HG03159 (cell line): ENCODE data around the gene SEMA5A.

Experiments used
- ATAC-seq: cut with Tn5 transposase; IDR thresholded peaks from one replicate; pipeline ENCODE4 v1.9.1; 2021; ENCODE audit warnings: mild to moderate bottlenecking, moderate library complexity; ENCODE audit not compliant: unreplicated experiment

Gene SEMA5A

DNA sequence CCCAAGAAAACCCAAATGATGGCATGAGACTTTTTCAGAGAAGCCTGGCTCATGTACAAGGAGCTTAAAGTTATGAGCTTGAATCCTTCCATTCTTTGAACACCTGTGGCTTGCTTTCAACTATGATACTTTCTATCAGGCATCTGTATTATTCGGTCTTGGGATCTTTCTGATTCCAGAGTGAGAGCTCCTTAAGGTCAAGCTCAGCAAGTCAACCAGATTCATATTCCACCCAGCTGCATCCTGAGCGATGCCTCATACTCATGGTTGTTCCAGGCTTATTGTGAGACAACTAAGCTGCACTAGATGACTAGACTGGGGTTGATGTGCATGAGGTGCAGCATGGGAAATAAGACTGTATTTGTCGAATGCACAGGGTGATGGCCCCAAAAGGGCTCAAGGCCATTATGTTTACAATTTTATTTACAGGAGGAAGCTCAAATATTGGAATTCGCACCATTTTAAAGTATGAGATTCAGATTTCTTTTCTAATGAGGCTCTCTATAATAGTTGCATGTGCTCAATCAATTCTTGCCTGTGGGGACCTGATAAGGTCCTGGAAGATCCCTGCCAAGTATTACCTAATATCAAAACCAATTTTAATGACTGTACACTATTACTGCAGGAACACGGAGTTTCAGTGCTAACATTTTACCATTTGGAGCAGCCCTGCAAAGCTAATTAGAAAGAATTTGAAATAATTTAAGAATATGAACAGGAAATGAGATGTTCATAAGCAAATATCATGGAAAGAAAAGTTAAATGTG is 453.8 kb downstream of the SEMA5A start:
- no peak for ATAC-seq

DNA sequence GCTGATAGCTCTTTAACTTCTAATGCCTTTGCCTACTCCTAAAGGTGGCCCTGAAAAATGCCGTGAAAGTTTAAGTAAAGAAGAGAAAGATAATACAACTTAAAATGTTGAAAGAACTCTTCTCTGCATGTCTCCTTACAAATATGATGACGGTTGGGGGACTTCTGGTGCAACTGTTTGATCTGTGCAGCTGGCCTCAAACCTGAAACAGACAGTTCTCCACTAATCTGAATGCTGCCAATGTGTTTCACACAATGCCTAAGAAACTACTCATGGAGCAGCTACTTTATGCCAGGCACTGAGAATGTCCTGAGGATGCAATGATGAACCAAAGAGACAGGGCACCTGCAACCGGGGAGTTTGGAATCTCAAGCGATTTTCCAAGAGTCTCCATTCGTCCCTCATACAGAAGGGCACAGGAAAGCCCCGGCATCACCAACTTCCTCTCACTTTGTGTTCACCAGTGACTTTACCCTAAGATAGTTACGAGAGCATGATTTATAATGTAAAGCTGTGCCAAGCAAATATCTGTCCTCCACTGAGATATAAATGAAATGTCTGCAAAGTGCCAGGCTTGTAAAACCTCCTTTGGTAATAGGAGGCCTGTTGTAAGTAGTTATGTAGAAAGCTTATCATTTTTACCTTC is 455.4 kb downstream of the SEMA5A start:
- no peak for ATAC-seq

DNA sequence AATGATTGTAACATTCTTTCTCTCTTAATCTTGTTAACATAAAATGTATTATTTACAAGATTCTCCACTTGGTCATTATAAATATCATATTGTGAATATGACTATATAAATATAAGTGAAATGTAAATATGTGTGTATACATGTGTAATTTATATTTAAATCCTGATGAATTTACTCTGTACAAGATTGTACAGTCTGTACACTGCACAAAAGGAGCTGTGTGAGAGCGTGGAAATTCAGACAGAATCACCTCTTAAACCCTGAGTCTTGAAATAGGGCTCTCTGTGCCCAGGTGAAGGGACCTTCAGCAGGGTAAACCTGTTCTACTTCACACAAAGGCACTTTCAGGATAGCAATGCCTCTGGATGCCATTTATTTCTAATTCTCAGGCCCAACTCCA is 456.0 kb downstream of the SEMA5A start:
- ATAC-seq, result no peak

DNA sequence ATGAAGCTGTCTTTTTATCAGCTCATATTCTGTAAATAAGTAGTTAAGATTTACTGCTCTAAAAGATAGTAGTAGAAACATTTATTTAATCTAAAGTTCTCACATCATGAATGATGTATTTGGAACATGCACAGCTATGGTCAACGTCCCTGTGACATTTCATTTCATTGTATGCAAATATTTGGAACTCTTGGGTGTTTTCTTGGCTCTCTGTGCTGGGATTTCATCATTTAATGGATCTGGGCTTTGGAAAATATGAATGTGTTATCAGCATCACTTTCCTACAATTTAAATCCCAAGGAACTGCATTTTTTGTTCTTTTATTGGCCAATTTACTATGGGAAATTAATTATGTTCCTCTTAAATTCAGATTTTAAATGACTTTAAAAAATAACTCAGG is 462.9 kb downstream of the SEMA5A start:
- ATAC-seq, result no peak

DNA sequence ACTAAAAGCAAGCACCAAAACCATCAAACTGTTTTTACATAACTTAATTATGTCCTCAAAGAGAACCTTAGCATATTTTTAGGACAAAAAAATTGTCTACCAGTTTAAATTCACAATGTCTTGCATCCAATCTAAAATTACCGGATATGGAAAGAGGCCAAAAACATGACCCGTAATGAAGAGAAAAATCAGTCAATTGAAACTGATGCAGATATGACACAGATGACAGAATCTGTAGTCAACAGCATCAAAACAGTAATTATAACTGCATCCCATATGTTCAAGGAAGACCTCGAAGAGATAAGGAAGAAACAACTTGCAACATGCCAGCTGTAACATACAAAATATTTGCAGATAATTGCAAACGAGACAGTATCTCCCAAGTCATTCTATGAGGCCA is 473.2 kb downstream of the SEMA5A start:
- ATAC-seq, result no peak

DNA sequence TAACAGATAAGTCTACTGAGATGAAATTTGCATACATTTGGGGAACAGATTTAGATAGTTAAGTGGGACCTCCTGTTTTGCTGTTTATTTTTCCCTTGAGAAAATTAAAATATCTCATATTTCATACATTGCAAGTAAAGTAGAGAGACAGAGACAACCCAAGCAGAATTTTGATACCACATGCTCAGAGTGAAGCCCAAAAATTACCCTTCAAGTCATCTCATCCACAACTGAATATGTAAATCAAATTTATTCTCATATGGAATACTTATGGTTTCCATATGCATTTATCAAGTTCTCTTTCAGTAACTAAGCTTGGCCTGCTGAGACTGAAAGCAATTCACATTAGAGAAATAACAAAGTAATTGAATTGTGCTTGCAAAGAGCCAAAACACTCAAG is 474.4 kb downstream of the SEMA5A start:
- no peak for ATAC-seq

DNA sequence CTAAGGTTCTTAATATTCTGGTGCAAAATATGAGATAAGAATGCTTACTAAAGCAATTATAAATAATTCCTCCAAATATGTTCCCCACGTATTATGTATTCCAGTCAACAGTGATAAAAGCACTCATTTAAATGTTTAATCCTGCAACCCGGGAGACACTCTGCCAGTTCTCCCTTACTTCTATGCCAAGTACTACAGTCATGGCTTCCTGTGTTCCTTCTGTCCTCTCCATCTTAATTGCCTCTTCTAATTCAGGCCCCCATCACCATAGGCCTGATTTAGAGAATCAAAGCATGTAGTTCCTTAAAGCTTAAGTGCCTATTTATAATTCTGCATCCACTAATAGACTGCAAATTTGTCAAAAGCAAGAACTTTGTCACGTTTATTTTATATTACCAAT is 474.8 kb downstream of the SEMA5A start:
- no peak for ATAC-seq

DNA sequence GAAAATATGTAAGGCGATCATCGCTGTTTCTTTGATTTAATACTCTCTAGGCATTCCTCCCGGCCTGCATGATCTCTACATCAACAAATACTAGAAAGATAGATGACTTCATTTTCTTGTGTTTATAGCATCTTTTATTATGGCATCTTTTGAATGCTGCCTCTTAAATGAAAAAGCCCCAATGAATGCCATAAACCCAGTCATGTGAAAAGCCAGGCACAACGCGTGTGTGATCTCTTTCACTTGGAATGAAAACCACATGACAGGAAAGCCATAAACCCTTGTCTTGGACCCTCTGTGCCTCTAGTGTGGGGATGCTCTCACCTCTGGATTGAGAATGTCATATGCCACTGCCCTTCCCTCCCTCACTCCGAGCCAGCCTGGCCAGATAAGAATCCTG is 476.2 kb downstream of the SEMA5A start:
- ATAC-seq, result no peak

DNA sequence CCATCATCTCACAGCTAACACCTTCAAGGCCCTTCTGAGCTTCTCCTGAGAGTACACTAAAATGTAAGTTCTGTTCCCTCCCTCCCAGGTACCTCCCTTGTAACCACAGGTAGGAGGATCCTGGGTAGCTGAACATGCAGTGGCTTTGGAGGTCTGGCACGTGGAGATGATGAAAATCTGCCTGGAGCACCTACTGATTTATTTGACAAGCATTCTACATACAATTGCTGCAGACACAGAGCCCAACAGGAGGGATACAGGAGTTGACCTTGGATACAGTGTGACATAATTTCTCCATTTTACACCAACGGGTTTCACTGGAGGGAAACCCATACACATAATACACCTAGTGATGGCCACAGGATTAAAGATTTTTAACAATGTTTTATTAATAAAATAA is 478.7 kb downstream of the SEMA5A start:
- ATAC-seq, result no peak

DNA sequence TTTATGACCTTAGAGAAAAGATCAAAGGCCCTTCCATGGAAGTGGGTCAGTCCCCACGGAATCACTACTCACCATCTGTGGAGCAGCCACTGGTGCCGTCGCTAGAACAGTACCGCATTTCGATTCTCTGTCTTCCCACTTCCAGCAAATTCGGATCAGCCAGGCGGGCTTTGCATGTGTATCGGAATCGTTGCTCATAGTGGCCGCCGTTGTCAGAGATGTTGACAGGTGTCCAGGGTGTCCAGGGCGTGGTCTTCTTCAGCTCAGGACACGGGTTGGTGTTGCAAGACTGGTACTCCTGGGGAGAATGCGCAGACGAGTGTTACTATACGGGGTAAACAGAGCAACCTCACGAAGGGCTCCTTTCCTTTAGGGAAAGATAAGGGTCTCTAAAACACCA is 479.5 kb downstream of the SEMA5A start:
- ATAC-seq, result no peak

DNA sequence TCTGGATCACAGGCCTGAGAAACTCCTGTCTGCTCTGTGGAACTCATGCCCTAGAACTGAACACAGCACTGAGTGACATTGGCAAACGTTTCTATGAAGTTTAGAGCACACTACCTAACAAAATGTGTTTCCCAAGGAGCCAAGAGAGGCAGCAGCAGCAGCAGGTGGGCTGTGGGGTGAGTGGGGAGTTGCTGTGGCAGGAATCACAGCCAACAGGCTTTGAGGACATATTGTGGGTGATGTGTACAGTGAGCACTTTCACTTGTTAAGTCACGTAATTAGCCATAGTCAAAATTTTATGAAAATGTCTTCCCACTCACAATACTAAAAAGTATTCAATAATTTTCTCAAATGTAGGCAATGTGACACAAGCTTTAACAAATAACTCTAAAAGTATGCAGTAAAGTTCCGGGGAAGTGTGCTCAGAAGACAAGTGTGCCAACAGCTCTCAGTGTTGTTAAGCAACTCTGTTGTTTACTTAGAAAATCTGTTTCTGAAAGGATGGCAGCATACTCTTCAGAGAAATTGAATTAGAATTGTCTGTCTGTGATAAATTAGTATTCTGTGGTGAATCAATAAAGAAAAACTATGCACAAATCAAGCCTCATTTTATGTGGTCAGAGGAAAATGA is 482.1 kb downstream of the SEMA5A start:
- ATAC-seq, result no peak

DNA sequence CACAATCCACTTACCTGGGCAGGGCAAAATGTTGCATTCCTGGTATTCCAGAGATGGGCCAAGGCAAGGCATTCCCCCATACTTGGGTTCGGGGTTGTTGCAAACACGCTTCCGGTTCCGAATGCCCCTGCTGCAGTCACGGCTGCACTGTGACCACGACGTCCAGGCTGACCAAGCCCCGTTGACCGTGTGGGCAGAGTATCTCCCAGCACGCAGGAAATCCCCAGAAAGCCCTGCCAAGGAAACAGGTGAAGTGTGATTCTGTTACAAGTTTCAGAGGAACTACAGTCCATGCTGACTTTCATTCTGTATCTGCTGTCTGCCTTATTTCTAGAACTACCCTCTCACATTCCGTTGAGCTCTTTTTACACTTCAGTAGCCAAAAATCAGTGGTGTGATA is 483.0 kb downstream of the SEMA5A start:
- no peak for ATAC-seq

DNA sequence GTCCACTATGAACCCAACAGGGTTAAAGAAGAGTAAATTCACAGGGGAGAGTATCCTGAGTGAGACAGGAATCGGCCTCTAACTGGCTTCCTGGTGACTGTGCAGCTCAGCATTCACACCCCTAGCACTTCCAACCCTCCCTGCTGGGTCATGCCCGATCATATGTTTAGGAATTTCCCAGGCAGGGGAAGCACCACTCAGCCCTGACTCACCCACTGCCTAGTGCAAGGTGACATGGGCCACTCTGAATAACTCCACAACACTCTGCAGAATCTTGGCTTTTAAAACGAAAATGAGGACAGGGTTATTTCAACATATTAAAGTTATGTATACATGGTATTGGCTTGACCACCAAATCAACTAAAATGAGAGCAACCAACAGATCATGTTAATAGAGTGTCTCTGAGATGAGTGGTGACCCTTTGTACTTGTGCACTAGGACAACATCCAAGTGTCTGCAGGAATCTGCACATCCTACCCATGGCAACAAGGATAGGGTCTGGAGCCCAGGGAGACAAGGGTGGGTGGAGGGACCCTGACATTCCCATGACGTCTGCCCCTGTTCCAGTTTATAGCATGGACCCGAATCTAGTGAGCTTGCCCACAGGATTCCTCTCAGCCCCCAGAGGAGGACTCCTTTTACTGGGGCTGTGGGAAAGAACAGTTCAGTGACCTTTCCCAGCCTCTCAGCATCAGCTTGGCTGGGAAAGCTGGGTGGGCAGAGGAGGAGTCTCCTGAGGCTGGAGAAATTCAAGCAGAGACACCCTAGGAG is 485.8 kb downstream of the SEMA5A start:
- no peak for ATAC-seq

DNA sequence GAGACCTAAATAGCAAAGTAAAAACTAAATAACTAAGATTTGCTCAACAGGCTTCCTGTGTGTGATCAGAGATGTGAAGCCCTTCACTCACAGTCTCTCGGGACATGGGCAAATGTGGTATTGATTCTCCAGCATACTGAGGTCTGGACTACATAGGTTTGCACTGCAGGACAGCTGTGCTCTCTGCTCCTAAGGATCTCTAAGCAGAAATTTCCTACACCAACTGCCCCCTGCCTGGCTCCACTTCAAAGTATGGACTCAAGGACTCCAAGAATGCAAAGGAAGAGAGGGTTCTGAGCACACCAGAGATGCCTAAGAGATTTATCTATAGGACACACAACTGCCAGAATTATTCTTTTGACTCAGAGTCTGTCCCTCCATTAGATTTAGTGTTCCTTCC is 487.2 kb downstream of the SEMA5A start:
- no peak for ATAC-seq

DNA sequence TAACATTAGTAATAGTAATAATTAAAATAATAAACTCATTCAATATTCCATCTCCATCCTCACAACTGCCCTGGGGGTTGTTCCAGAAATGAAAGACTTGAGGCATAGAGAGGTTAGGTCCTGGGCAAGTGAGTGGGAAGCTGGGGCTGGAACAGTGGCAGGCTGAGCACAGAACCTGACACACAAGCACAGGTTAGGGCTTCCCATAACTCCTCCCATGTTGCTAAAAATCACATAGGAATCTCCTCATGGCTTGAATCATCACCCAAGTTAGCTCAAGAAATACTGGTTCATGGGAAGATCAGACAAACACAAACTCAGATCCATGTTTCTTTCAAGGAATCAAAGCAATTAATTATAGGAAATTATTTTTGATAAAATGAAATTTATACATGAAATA is 487.7 kb downstream of the SEMA5A start:
- no peak for ATAC-seq

DNA sequence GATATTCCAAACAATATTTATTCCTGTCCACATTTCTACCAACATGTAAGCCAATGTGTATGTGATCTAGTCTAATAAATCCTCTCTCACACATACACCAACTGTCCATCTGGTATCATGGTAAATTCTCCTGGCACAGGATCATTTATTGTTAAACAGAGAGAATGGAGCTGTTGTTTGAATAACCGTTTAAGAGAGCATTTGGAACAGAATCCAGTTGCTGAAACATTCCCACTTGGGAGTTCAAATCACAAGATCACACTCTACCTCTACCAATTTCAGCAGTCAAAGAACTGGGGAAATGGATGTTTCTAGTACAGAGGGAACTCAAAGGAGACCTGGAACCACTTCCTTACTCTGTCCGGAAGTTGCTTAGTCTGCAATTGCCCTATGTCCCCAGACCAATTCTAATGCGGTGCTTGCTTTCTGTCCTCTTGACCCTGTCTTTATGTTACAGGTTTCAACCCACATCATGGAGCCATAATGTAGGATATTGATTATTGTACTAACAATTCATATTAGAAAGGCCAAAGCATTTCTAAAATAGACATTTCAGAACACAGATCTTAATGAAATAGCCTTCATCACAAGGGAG is 488.4 kb downstream of the SEMA5A start:
- ATAC-seq, result no peak

DNA sequence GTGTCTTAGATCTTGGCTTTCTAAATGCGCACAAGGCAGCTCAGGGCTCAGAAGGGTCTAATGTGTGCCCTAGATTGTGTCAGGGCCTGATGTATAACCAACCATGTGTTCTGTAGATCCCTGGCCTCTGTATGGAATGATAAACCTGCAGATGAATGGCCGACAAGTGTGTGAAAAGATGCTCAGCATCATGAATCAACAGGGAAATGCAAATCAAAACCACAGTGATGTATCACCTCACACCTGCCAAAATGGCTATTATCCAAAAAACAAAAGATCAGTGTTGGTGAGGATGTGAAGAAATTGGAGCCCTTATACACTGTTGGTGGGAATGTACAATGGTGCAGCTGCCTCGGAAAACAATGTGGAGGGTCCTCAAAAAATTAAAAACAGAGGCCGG is 489.8 kb downstream of the SEMA5A start:
- no peak for ATAC-seq

DNA sequence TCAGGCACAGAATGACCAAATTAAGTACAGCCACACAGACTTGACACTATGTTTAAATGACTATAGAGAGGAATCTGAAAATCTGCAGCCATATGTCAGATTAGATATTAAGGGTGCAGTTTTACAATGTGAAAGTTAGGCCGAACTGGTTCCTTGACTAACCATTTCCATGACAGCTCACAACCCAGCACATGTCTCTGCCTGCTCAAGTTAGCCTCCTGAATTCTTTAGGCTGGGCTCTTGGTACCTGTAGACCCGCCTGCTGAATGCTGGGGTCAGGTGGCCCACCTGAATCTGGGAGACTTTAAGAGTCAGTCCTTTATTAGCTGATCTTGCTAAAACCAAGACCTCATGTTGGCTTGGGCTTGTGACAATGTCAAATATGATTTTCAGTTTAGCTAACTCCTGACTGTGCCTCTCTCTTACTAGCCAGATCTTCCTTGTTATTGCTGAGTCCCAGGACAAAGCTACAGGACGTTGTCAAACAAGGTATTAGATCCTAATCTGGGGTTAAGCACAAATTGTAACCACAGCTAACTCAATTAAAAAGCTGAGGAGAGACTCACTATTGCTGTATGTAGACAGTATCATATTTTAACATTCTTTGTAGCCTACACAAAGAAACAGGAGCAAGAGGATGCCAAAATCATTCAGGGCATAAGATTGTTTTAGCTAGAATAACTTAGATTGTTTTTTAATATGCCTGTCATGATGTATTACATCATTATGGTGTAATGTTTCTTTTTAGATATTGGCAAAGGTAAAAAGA is 490.9 kb downstream of the SEMA5A start:
- no peak for ATAC-seq

DNA sequence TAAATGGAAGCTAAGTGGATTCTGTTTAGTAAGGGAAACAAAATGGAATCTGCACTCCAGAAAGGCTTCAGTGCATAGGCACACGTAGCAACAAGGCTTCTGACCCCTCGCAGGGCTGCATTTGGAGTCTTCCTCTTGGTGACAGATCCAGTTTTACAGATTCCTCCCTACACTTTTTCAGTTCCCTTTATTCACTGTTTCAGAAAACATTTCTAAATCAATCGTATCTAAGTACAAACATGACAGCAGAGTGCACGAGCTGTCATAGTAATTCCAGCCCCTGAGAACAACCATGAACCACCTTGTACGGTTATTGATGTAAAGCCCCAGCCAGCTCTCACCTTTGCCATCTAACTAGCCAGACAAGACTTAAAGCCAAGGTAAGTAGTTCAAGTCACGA is 491.6 kb downstream of the SEMA5A start:
- ATAC-seq, result no peak

DNA sequence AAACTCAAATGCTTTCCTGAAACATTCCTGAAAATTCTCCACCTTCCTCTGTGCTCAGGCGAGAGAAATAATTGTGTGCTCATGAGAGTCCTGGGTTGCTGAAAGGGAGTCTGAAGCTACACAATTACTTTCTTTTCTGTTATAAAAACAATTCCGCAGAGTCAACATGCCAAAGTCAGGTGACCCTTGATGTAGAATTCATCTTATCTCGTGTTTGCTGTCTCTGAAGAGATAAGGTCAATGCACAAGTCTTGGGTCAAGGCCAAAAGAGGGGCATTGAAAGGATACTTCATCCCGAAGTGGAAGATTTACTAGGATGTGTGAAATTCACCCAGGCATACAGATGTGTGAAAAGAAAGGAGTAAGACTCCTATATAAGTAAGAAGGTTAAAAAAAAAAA is 493.5 kb downstream of the SEMA5A start:
- ATAC-seq, result no peak
